Activated CD4-positive, alpha-beta memory T cell treated with anti-CD3 and anti-CD28 coated beads, Interleukin-2, amount 10 ng/mL, durations not matched to agents 7 days and 5 days (primary cell): Measurements from ENCODE around the gene HTT. TPM values are rescaled to one million over a fixed set of nuclear protein-coding genes. Genes with fewer than 3 reads are reported as not detected.

Experiments
- CTCF ChIA-PET: fragments of 350-600 bp; sonication (Branson Sonifier 250); formaldehyde crosslinking; loops from one replicate; lab custom pipeline; 2021; ENCODE audit warnings: antibody characterized with exemption, inconsistent platforms; lab: Charles Lee
- POLR2A ChIA-PET: fragments of 350-600 bp; sonication (Branson Sonifier 250); formaldehyde crosslinking; loops from one replicate; lab custom pipeline; 2021; ENCODE audit warnings: antibody characterized with exemption; lab: Charles Lee
- DNase-seq: peaks from one replicate; pipeline ENCODE4 v3.0.0-alpha.2; 2020
- H3K27ac Mint-ChIP-seq: one replicate; pipeline ENCODE4 v1.8.0; 2021; ENCODE audit warnings: mild to moderate bottlenecking, mixed read lengths
- H3K27me3 Mint-ChIP-seq: one replicate; pipeline ENCODE4 v1.8.0; 2021; ENCODE audit warnings: mixed read lengths
- H3K36me3 Mint-ChIP-seq: one replicate; pipeline ENCODE4 v1.8.0; 2021; ENCODE audit warnings: low read depth, mixed read lengths
- H3K4me1 Mint-ChIP-seq: one replicate; pipeline ENCODE4 v1.8.0; 2021; ENCODE audit warnings: mixed read lengths
- H3K4me3 Mint-ChIP-seq: one replicate; pipeline ENCODE4 v1.8.0; 2021; ENCODE audit warnings: mild to moderate bottlenecking, mixed read lengths
- H3K9me3 Mint-ChIP-seq: one replicate; pipeline ENCODE4 v1.8.0; 2021; ENCODE audit warnings: mixed read lengths
- total RNA-seq, 2 experiments: library from RNA; stranded (reverse); gene quantifications; one replicate each; pipeline ENCODE4 v1.2.3, GENCODE V29; 2021

HTT gene
- total RNA-seq, 2 experiments from 2014 or later, result 50.7 to 54.9 TPM

DNA sequence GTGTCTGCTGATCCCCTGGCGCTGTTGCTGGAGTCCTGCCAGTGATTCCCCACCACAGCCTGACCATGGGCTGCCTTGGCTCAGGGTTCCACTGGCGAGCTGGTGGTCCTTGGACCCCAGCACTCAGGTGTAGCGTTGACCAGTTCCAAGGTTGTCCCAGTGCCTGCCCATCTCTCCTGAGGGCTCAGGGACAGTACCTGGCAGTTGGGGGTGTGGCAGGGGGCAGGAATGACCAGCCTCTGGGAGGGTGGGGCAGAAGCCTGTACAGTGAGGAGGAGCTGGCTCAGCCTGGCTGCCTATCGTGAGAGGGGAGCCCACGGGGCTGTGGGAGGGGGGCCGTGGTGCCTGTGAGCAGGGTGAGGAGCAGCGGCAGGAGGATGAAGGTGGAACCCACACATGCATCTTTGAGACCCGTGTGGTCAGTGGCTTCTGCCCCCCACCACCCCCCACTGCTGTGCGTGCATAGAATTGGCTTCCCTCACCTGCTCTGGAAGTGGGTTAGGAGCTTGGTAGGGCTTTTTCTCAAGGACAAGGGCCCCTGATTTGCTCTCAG, 161.9 kb downstream of the HTT start:
- POLR2A ChIA-PET, result interaction anchor here (1.0 kb wide), 1 partner anchor 35 kb away, joined by 4 read pairs; no protein-coding TSS in a partner anchor

DNA sequence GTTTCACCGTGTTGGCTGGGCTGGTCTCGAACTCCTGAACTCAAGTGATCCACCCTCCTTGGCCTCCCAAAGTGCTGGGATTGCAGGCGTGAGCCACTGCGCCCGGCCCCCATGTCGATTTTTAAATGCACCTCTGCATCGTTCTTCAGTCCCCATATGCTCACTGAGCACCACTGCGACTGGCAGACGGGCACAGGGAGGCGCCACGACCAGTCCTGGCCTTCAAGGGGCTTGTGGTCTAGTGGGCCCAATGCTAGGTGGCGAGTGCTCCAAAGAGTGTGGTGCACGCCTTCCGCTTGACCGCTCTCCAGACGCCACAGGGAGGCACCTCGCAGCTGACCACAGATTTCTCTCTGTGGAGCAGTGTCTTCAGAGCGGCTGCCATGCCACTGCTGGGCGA, 162.8 kb downstream of the HTT start:
- CTCF ChIA-PET, result interaction anchor here (0.6 kb wide), 1 partner anchor 36 kb away, joined by 4 read pairs; no protein-coding TSS in a partner anchor
- H3K4me3 Mint-ChIP-seq, result no peak overlapping the region

More for the DNA sequence above, 161.9 kb downstream of the HTT start:
- H3K4me3 Mint-ChIP-seq, result no peak overlapping the region
- H3K27ac Mint-ChIP-seq, result no peak overlapping the region
- CTCF ChIA-PET, result no interaction called here
- no peaks in the 10 kb centered on the region for H3K9me3 Mint-ChIP-seq
- no peaks in the 10 kb centered on the region for H3K4me1 Mint-ChIP-seq
- H3K27me3 Mint-ChIP-seq, result no peaks in the 10 kb centered on the region
- peaks cover 27% of the 10 kb centered on the region for H3K36me3 Mint-ChIP-seq
- DNase-seq, result no peak

DNA sequence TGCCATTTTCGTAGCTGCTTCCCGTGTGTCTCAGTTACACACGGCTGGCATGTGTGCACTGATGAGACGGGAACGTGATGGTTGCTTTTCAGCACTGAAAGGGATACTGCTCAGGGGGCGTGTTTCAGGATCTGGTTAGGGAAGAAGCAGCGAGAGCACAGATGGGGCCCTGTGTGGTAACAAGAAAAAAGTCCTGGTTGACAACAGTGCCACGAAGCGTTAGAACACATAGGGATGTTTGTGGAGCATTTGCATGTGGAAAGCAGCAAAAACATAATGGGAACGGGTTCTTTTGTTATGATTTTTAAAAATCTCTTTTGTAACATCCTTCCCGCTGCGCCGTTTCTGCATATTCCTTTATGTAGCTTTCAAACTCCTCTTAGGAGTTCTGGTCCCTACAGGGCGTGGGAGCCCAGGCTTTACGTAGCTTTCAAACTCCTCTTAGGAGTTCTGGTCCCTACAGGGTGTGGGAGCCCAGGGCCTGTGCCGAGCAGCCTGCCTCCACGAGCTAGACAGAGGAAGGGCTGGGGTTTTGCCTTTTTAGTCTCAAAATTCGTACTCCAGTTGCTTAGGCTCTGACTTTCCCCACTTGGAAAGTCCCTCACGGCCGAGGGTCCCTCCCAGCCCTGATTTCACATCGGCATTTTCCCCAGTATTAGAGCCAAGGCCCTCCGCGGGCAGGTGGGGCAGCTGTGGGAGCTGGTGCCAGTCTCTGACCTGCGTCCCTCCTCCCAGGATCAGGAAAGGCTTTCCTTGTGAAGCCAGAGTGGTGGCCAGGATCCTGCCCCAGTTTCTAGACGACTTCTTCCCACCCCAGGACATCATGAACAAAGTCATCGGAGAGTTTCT, 163.5 kb downstream of the HTT start:
- Mint-ChIP-seq H3K4me1 (peaks cover 7% of the 10 kb centered on the region), H3K9me3 (no peaks in the 10 kb centered on the region), H3K4me3 (no peak overlapping the region), H3K27me3 (no peaks in the 10 kb centered on the region), H3K27ac (no peak overlapping the region), H3K36me3 (peaks cover 22% of the 10 kb centered on the region)
- ChIA-PET CTCF (no interaction called here), POLR2A (no interaction called here)
- DNase-seq, result no peak

More for the DNA sequence above, 162.8 kb downstream of the HTT start:
- H3K4me1 Mint-ChIP-seq, result peaks cover under 1% of the 10 kb centered on the region
- no peak overlapping the region for H3K27ac Mint-ChIP-seq
- H3K9me3 Mint-ChIP-seq, result no peaks in the 10 kb centered on the region
- no peak for DNase-seq
- no peaks in the 10 kb centered on the region for H3K27me3 Mint-ChIP-seq
- H3K36me3 Mint-ChIP-seq, result peaks cover 22% of the 10 kb centered on the region
- POLR2A ChIA-PET, result no interaction called here

DNA sequence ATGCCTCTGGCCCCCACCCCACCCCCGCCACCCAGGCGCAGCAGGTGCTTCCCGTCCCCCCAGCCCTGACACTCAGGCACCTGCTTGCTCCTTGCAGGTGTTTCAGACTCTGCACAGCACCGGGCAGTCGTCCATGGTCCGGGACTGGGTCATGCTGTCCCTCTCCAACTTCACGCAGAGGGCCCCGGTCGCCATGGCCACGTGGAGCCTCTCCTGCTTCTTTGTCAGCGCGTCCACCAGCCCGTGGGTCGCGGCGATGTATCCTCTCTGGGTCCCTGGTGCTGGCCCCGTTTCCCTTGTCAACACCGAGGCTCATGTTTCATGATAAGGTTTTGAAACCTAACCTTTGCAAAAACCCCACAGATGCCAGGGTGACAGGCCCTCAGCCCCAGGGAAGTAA, 164.2 kb downstream of the HTT start:
- no peaks in the 10 kb centered on the region for H3K27me3 Mint-ChIP-seq
- H3K4me3 Mint-ChIP-seq, result no peak overlapping the region
- H3K4me1 Mint-ChIP-seq, result peaks cover 15% of the 10 kb centered on the region
- ChIA-PET CTCF (no interaction called here), POLR2A (no interaction called here)
- H3K9me3 Mint-ChIP-seq, result no peaks in the 10 kb centered on the region
- peaks cover 18% of the 10 kb centered on the region for H3K36me3 Mint-ChIP-seq
- DNase-seq, result no peak
- no peak overlapping the region for H3K27ac Mint-ChIP-seq

DNA sequence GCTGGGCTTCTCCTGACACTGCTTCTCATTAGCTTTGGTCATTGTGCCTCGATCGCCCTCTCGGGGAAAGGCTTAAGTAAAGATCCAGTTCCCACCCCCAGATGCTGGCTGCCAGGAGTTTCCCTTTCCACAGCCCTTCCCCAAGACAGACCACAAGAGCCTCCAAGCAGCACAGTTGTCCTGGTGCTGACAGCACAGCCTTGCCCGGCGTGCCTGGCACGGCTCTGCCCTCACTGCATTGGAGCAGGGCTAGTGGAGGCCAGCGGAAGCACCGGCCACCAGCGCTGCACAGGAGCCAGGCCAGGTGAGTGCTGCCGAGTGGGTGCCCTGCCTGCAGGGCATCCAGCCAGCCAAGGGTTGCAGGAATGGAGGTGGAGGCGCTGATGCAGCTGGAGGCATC, 164.8 kb downstream of the HTT start:
- DNase-seq, result no peak
- H3K4me3 Mint-ChIP-seq, result no peak overlapping the region
- CTCF ChIA-PET, result no interaction called here
- no peaks in the 10 kb centered on the region for H3K9me3 Mint-ChIP-seq
- H3K27me3 Mint-ChIP-seq, result no peaks in the 10 kb centered on the region
- POLR2A ChIA-PET, result no interaction called here
- peaks cover 13% of the 10 kb centered on the region for H3K36me3 Mint-ChIP-seq
- H3K27ac Mint-ChIP-seq, result no peak overlapping the region
- peaks cover 16% of the 10 kb centered on the region for H3K4me1 Mint-ChIP-seq

DNA sequence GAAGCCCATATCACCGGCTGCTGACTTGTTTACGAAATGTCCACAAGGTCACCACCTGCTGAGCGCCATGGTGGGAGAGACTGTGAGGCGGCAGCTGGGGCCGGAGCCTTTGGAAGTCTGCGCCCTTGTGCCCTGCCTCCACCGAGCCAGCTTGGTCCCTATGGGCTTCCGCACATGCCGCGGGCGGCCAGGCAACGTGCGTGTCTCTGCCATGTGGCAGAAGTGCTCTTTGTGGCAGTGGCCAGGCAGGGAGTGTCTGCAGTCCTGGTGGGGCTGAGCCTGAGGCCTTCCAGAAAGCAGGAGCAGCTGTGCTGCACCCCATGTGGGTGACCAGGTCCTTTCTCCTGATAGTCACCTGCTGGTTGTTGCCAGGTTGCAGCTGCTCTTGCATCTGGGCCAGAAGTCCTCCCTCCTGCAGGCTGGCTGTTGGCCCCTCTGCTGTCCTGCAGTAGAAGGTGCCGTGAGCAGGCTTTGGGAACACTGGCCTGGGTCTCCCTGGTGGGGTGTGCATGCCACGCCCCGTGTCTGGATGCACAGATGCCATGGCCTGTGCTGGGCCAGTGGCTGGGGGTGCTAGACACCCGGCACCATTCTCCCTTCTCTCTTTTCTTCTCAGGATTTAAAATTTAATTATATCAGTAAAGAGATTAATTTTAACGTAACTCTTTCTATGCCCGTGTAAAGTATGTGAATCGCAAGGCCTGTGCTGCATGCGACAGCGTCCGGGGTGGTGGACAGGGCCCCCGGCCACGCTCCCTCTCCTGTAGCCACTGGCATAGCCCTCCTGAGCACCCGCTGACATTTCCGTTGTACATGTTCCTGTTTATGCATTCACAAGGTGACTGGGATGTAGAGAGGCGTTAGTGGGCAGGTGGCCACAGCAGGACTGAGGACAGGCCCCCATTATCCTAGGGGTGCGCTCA, 165.8 kb downstream of the HTT start:
- no peak for DNase-seq
- H3K9me3 Mint-ChIP-seq, result no peaks in the 10 kb centered on the region
- CTCF ChIA-PET, result no interaction called here
- H3K4me1 Mint-ChIP-seq, result peaks cover 16% of the 10 kb centered on the region
- H3K27ac Mint-ChIP-seq, result no peak overlapping the region
- H3K36me3 Mint-ChIP-seq, result peaks cover 6% of the 10 kb centered on the region
- POLR2A ChIA-PET, result no interaction called here
- H3K27me3 Mint-ChIP-seq, result no peaks in the 10 kb centered on the region
- no peak overlapping the region for H3K4me3 Mint-ChIP-seq

DNA sequence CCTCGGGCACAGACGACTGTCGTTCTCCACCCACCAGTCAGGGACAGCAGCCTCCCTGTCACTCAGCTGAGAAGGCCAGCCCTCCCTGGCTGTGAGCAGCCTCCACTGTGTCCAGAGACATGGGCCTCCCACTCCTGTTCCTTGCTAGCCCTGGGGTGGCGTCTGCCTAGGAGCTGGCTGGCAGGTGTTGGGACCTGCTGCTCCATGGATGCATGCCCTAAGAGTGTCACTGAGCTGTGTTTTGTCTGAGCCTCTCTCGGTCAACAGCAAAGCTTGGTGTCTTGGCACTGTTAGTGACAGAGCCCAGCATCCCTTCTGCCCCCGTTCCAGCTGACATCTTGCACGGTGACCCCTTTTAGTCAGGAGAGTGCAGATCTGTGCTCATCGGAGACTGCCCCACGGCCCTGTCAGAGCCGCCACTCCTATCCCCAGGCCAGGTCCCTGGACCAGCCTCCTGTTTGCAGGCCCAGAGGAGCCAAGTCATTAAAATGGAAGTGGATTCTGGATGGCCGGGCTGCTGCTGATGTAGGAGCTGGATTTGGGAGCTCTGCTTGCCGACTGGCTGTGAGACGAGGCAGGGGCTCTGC, 166.5 kb downstream of the HTT start:
- ChIA-PET CTCF (no interaction called here), POLR2A (no interaction called here)
- H3K27ac Mint-ChIP-seq, result no peak overlapping the region
- H3K27me3 Mint-ChIP-seq, result no peaks in the 10 kb centered on the region
- peaks cover 3% of the 10 kb centered on the region for H3K36me3 Mint-ChIP-seq
- no peak for DNase-seq
- peaks cover 16% of the 10 kb centered on the region for H3K4me1 Mint-ChIP-seq
- H3K4me3 Mint-ChIP-seq, result no peak overlapping the region
- H3K9me3 Mint-ChIP-seq, result no peaks in the 10 kb centered on the region

DNA sequence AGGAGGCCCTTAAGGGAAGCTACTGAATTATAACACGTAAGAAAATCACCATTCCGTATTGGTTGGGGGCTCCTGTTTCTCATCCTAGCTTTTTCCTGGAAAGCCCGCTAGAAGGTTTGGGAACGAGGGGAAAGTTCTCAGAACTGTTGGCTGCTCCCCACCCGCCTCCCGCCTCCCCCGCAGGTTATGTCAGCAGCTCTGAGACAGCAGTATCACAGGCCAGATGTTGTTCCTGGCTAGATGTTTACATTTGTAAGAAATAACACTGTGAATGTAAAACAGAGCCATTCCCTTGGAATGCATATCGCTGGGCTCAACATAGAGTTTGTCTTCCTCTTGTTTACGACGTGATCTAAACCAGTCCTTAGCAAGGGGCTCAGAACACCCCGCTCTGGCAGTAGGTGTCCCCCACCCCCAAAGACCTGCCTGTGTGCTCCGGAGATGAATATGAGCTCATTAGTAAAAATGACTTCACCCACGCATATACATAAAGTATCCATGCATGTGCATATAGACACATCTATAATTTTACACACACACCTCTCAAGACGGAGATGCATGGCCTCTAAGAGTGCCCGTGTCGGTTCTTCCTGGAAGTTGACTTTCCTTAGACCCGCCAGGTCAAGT, 167.5 kb downstream of the HTT start:
- CTCF ChIA-PET, result interaction anchor here (3.3 kb wide), 1 partner anchor 49 kb away, joined by 17 read pairs; no protein-coding TSS in a partner anchor
- Mint-ChIP-seq H3K27me3 (no peaks in the 10 kb centered on the region), H3K9me3 (no peaks in the 10 kb centered on the region), H3K36me3 (peaks cover 3% of the 10 kb centered on the region), H3K4me1 (peaks cover 18% of the 10 kb centered on the region), H3K27ac (no peak overlapping the region), H3K4me3 (no peak overlapping the region)
- POLR2A ChIA-PET, result no interaction called here
- DNase-seq, result no peak

DNA sequence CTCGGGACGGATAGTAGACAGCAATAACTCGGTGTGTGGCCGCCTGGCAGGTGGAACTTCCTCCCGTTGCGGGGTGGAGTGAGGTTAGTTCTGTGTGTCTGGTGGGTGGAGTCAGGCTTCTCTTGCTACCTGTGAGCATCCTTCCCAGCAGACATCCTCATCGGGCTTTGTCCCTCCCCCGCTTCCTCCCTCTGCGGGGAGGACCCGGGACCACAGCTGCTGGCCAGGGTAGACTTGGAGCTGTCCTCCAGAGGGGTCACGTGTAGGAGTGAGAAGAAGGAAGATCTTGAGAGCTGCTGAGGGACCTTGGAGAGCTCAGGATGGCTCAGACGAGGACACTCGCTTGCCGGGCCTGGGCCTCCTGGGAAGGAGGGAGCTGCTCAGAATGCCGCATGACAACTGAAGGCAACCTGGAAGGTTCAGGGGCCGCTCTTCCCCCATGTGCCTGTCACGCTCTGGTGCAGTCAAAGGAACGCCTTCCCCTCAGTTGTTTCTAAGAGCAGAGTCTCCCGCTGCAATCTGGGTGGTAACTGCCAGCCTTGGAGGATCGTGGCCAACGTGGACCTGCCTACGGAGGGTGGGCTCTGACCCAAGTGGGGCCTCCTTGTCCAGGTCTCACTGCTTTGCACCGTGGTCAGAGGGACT, 168.8 kb downstream of the HTT start:
- CTCF ChIA-PET, result interaction anchor here (3.3 kb wide), 1 partner anchor 51 kb away, joined by 17 read pairs; no protein-coding TSS in a partner anchor
- Mint-ChIP-seq H3K27me3 (no peaks in the 10 kb centered on the region), H3K36me3 (peaks cover under 1% of the 10 kb centered on the region), H3K27ac (no peak overlapping the region), H3K9me3 (no peaks in the 10 kb centered on the region), H3K4me1 (peaks cover 18% of the 10 kb centered on the region), H3K4me3 (no peak overlapping the region)
- POLR2A ChIA-PET, result interaction anchor here (0.7 to 1.5 kb wide), 2 partner anchors 41 to 49 kb away, joined by 3 to 4 read pairs; no protein-coding TSS in a partner anchor
- DNase-seq, result peak; percentile 54

DNA sequence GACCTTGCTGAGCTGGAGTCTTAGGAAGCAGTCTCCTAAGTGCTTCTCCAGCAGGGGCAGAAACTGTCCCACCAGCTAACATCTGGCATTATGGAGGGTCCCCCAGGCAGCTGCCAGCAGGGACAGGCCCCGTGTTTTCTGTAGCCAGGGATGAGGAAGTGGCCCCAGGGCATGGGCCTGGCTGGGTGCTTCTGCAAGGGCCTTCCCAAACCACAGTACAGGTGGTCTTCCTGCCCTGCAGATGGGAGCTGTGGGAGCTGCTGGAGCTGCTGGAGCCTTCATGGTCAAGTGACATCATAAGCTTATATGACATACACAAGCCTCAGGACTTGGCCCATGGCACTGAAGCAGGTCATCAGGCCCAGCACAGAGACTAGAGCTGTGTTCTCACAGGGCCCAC, 169.5 kb downstream of the HTT start:
- POLR2A ChIA-PET, result interaction anchor here (1.0 to 1.5 kb wide), 3 partner anchors 42 to 52 kb away, joined by 3 to 5 read pairs (median 3); no protein-coding TSS in a partner anchor
- Mint-ChIP-seq H3K27me3 (no peaks in the 10 kb centered on the region), H3K4me1 (peaks cover 18% of the 10 kb centered on the region), H3K36me3 (no peaks in the 10 kb centered on the region), H3K9me3 (no peaks in the 10 kb centered on the region), H3K4me3 (no peak overlapping the region), H3K27ac (no peak overlapping the region)
- CTCF ChIA-PET, result interaction anchor here (3.3 kb wide), 1 partner anchor 51 kb away, joined by 17 read pairs; no protein-coding TSS in a partner anchor
- no peak for DNase-seq

DNA sequence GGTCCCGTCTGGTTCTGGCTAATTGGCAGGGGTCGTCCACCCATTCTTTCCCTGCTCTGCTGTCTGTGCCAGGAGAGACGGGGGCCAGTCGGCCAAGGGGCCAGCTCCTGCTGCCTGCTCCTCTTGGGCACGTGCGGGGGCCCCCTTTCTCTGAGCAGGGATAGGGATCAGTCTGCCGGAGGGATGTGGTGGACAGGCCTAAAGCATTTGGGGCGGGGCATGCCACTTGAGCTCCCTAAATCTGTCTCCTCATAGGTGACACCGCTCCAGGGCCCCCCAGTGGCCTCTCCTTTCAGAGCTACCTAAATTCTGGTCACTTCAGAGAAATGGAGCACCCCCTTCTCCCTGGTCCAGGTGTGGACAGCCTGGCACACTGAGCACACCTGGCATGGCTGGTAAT, 170.3 kb downstream of the HTT start:
- no peaks in the 10 kb centered on the region for H3K27me3 Mint-ChIP-seq

More for the DNA sequence above, 170.3 kb downstream of the HTT start:
- no peak for DNase-seq
- Mint-ChIP-seq H3K27ac (no peak overlapping the region), H3K4me1 (peaks cover 18% of the 10 kb centered on the region), H3K4me3 (no peak overlapping the region), H3K36me3 (no peaks in the 10 kb centered on the region), H3K9me3 (no peaks in the 10 kb centered on the region)
- CTCF ChIA-PET, result interaction anchor here (0.9 to 3.3 kb wide), 3 partner anchors 52 to 138 kb away, joined by 3 to 17 read pairs (median 4); no protein-coding TSS in a partner anchor
- POLR2A ChIA-PET, result interaction anchor here (1.0 to 1.5 kb wide), 3 partner anchors 43 to 52 kb away, joined by 3 to 5 read pairs (median 3); no protein-coding TSS in a partner anchor
